BLaER1 treated with 17β-estradiol and CSF1 and Interleukin-3, amounts not matched to agents 10 nM and 100 nM (cell line): ENCODE measurements around the gene RPL7A.
"Not testable (repeated sequence)": the region's sequence is repeated elsewhere in the genome, so short reads cannot be mapped to it uniquely, and the experiment has no call there.

Source experiments
- H3K27ac ChIP-seq, 11 experiments: shearing (Covaris generic); formaldehyde crosslinking; 2 replicates each; pipeline ENCODE4 v1.8.1; 2022
- H3K27me3 ChIP-seq, 11 experiments: shearing (Covaris generic); formaldehyde crosslinking; 2 replicates each; pipeline ENCODE4 v1.8.1; 2022
- H3K36me3 ChIP-seq, 11 experiments: shearing (Covaris generic); formaldehyde crosslinking; 2 replicates each; pipeline ENCODE4 v1.8.1; 2022
- H3K4me1 ChIP-seq, 10 experiments: shearing (Covaris generic); formaldehyde crosslinking; 2 replicates each; pipeline ENCODE4 v1.8.1; 2022
- H3K4me2 ChIP-seq, 11 experiments: shearing (Covaris generic); formaldehyde crosslinking; 2 replicates each; pipeline ENCODE4 v1.8.1; 2022
- H3K4me3 ChIP-seq, 10 experiments: shearing (Covaris generic); formaldehyde crosslinking; 2 replicates each; pipeline ENCODE4 v1.8.1; 2022
- H3K9ac ChIP-seq, 11 experiments: shearing (Covaris generic); formaldehyde crosslinking; 2 replicates each; pipeline ENCODE4 v1.8.1; 2022
- H3K9me3 ChIP-seq, 11 experiments: shearing (Covaris generic); formaldehyde crosslinking; replicated peaks in 1 of 11; 2 replicates each; pipeline ENCODE4 v1.8.1; 2022
- H4K20me1 ChIP-seq, 11 experiments: shearing (Covaris generic); formaldehyde crosslinking; 2 replicates each; pipeline ENCODE4 v1.8.1; 2022
- Cebpa-rat ChIP-seq, 11 experiments: shearing (Covaris generic); IDR thresholded peaks; 2 replicates each; pipeline ENCODE4 v1.8.1; 2022

RPL7A gene

DNA sequence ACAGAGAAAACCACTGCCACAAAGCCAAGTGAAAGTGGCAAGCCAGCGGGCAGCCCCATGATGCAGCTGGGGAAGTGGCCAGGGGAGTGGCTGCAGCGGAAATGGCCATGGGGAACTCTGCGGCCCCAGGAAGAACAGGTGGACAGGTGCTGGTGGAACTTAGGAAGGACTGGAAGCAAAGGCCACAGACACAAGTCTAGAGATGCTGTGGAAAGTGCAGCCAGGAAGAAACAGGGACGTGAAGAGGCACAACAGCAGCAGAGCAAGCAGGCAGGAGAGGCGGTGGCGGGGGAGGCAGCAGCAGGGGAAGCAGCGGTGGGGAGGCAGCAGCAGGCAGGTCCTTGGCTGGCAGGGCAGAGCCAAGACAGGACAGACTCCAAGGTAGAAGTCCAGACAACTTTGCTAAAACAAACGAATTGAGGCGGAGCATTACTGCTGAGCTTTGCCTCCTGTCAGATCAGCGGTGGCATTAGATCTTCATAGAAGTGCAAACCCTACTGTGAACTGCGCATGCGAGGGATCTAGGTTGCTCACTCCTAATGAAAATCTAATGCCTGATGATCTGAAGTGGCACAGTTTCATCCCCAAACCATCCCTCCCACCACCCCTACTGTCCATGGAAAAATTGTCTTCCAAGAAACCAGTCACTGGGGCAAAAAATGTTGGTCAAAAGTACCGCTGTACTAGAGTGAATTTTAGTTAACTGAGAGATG lies 23.9 kb upstream of the RPL7A start:
- Histone ChIP-seq H3K36me3 (peaks cover 0 to 16% (median 6%) of the 10 kb centered on the region in 11 experiments; a peak in 7 of 22 replicates), H3K27ac (no peak overlapping the region), H3K4me3 (no peak overlapping the region), H3K4me2 (peak overlapping the region in 1 of 11 experiments; percentile 16; a peak in 1 of 22 replicates), H3K27me3 (no peaks in the 10 kb centered on the region), H4K20me1 (peaks cover 0 to 22% (median 15%) of the 10 kb centered on the region in 11 experiments; a peak in 17 of 22 replicates), H3K9me3 (peaks cover 0 to 12% (median 6%) of the 10 kb centered on the region in 11 experiments; a peak in 10 of 22 replicates), H3K9ac (no peak overlapping the region), H3K4me1 (peaks cover 0 to 4% (median 0%) of the 10 kb centered on the region in 10 experiments; a peak in 1 of 20 replicates)
- no peak for TF ChIP-seq Cebpa-rat (IDR thresholded peaks at IDR 0.05)

- Histone ChIP-seq H3K36me3 (peaks cover 20 to 43% (median 30%) of the 10 kb centered on the region in 11 experiments), H4K20me1 (peaks cover 7 to 51% (median 44%) of the 10 kb centered on the region in 11 experiments; a peak in 21 of 22 replicates), H3K9me3 (peaks cover 0 to 12% (median 6%) of the 10 kb centered on the region in 11 experiments; a peak in 10 of 22 replicates)
- not testable (repeated sequence) for H3K4me1 ChIP-seq, H3K4me2 ChIP-seq, H3K9ac ChIP-seq, H3K27me3 ChIP-seq, H3K27ac ChIP-seq, H3K4me3 ChIP-seq
These were observed 21.0 kb upstream of the RPL7A start for GRCh38 chr9:133327021-133327420.

DNA sequence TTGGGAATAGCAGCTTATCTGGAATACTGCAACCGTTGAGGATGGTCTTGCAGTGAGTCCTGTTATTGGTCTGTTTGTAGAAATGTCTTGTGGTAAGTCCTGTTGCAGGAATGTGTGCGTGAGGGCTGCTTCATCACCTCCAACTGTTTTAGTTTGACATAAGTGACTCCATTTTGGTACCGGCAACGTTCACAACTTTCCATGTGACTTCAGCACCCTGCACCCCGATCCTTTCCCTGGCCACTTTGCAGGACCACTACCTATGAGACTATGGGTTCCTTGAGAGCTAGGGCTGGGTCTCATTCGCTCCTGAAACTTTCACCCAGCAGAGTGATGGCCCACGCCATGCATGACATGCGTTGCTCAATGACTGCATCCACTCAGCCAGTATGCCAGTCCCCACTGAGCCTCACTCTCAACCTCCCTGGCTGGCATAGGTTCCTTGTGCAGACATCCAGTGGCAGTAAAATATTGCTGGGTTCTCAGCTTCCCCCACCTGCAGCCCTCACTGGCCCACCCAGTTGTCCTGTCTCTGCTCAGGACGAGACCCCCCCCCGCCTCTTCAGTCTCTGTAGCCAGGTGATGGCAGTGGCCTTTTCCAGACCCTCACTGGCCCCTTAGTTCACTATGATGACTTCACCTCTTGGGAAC lies 20.1 kb upstream of the RPL7A start:
- Histone ChIP-seq H3K9ac (no peak overlapping the region), H3K4me1 (peaks cover 0 to 13% (median 0%) of the 10 kb centered on the region in 10 experiments; a peak in 4 of 20 replicates), H4K20me1 (peaks cover 7 to 61% (median 53%) of the 10 kb centered on the region in 11 experiments; a peak in 21 of 22 replicates), H3K4me3 (no peak overlapping the region), H3K27me3 (no peaks in the 10 kb centered on the region), H3K27ac (no peak overlapping the region), H3K4me2 (no peak overlapping the region), H3K36me3 (peaks cover 30 to 53% (median 40%) of the 10 kb centered on the region in 11 experiments), H3K9me3 (peaks cover 0 to 12% (median 6%) of the 10 kb centered on the region in 11 experiments; a peak in 10 of 22 replicates)
- TF ChIP-seq Cebpa-rat (IDR thresholded peaks at IDR 0.05): no peak

- H3K9ac ChIP-seq, H3K27me3 ChIP-seq, H3K4me2 ChIP-seq, H3K9me3 ChIP-seq, H3K4me3 ChIP-seq, H3K27ac ChIP-seq: not testable (repeated sequence)
- H3K4me1 ChIP-seq: peaks cover 4 to 25% (median 12%) of the 10 kb centered on the region in 10 experiments
- peaks cover 7 to 76% (median 69%) of the 10 kb centered on the region in 11 experiments; a peak in 21 of 22 replicates for H4K20me1 ChIP-seq
- peaks cover 44 to 68% (median 55%) of the 10 kb centered on the region in 11 experiments for H3K36me3 ChIP-seq
These were observed 18.5 kb upstream of the RPL7A start for GRCh38 chr9:133329306-133330156.

- no peak overlapping the region for H3K4me3 ChIP-seq
- TF ChIP-seq Cebpa-rat (IDR thresholded peaks at IDR 0.05): no peak
- H3K4me2 ChIP-seq: no peak overlapping the region
- H3K9me3 ChIP-seq: no peaks in the 10 kb centered on the region
- H3K27ac ChIP-seq: no peak overlapping the region
- H4K20me1 ChIP-seq: peaks cover 7 to 89% (median 75%) of the 10 kb centered on the region in 11 experiments; a peak in 21 of 22 replicates
- peaks cover 12 to 31% (median 19%) of the 10 kb centered on the region in 10 experiments for H3K4me1 ChIP-seq
- peaks cover 44 to 72% (median 58%) of the 10 kb centered on the region in 11 experiments for H3K36me3 ChIP-seq
- H3K27me3 ChIP-seq: no peaks in the 10 kb centered on the region
- peak overlapping the region in 5 of 11 experiments; percentile 3 to 41 (median 8); a peak in 3 of 22 replicates for H3K9ac ChIP-seq
These were observed 16.8 kb upstream of the RPL7A start for GRCh38 chr9:133331221-133331620.

DNA sequence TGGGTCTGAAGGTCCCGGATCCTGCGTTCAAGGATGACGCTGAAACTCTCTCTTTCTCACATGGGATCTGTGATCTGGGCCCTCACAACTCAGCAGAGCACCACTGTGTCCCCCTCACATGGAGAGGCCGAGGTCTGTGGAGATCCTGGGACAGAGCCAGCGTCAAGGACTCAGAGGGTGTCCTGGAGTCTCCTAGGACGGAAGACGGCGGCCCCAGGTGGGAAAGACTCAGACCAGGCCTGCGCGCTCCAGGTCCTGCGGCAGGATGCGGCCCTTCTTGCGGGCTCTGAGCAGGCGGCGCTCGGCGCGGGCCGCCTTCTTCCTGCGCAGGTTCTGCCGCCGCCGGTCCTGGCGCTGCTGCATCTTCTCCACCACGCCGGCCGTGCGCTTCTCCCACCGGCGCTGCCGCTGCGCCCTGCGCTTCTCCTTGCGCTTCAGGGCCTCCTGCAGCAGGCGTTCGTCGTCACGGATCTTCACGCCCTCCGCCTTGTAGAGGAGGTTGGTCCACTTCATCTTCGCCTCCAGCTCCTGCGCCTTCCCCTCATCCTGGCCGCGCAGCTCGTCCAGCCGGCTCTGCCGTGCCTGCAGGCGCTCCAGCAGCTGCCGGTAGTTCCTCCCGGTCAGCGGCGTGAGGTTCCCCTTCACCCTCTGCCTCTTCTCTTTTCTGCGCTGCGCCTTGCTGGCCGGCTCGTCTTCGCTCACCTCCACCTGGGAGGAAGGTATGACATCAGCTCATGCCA lies 16.2 kb upstream of the RPL7A start:
- no peak overlapping the region for H3K27ac ChIP-seq
- no peak overlapping the region for H3K4me2 ChIP-seq
- H3K36me3 ChIP-seq: peaks cover 44 to 72% (median 58%) of the 10 kb centered on the region in 11 experiments
- H4K20me1 ChIP-seq: peaks cover 7 to 89% (median 75%) of the 10 kb centered on the region in 11 experiments; a peak in 21 of 22 replicates
- TF ChIP-seq Cebpa-rat (IDR thresholded peaks at IDR 0.05): no peak
- H3K4me1 ChIP-seq: peaks cover 18 to 37% (median 25%) of the 10 kb centered on the region in 10 experiments
- H3K4me3 ChIP-seq: no peak overlapping the region
- no peaks in the 10 kb centered on the region for H3K9me3 ChIP-seq
- H3K9ac ChIP-seq: peak overlapping the region in 5 of 11 experiments; percentile 3 to 41 (median 15); a peak in 4 of 22 replicates
- no peaks in the 10 kb centered on the region for H3K27me3 ChIP-seq

GRCh38 chr9:133332381-133332730 lies 15.7 kb upstream of the RPL7A start:
- H3K27ac ChIP-seq: no peak overlapping the region
- TF ChIP-seq Cebpa-rat (IDR thresholded peaks at IDR 0.05): no peak
- peak overlapping the region in 4 of 11 experiments; percentile 13 to 51 (median 36); a peak in 5 of 22 replicates for H3K9ac ChIP-seq
- peaks cover 44 to 72% (median 58%) of the 10 kb centered on the region in 11 experiments for H3K36me3 ChIP-seq
- peaks cover 7 to 85% (median 75%) of the 10 kb centered on the region in 11 experiments; a peak in 21 of 22 replicates for H4K20me1 ChIP-seq
- H3K4me2 ChIP-seq: no peak overlapping the region
- no peaks in the 10 kb centered on the region for H3K27me3 ChIP-seq
- H3K4me1 ChIP-seq: peaks cover 21 to 43% (median 30%) of the 10 kb centered on the region in 10 experiments
- H3K4me3 ChIP-seq: no peak overlapping the region
- no peaks in the 10 kb centered on the region for H3K9me3 ChIP-seq

- peaks cover 44 to 73% (median 60%) of the 10 kb centered on the region in 11 experiments for H3K36me3 ChIP-seq
- peaks cover 21 to 49% (median 33%) of the 10 kb centered on the region in 10 experiments for H3K4me1 ChIP-seq
- H3K9ac ChIP-seq: peak overlapping the region in 6 of 11 experiments; percentile 9 to 92 (median 58); a peak in 7 of 22 replicates
- no peak overlapping the region for H3K4me3 ChIP-seq
- H3K27ac ChIP-seq: no peak overlapping the region
- H3K27me3 ChIP-seq: no peaks in the 10 kb centered on the region
- H4K20me1 ChIP-seq: peaks cover 7 to 79% (median 71%) of the 10 kb centered on the region in 11 experiments; a peak in 21 of 22 replicates
- H3K9me3 ChIP-seq: no peaks in the 10 kb centered on the region
- peak overlapping the region in 4 of 11 experiments; percentile 83 to 99 (median 90); a peak in 5 of 22 replicates for H3K4me2 ChIP-seq
- no peak for TF ChIP-seq Cebpa-rat (IDR thresholded peaks at IDR 0.05)
These were observed 15.0 kb upstream of the RPL7A start for GRCh38 chr9:133333011-133333410.
